ENCODE results near the gene SIRT6.

GRCh38 chr19:4217429-4218264, 35.3 kb upstream of the SIRT6 start:
- TF ChIP-seq CTCF (IDR thresholded peaks at IDR 0.05): no peak
- TF ChIP-seq EZH2 (IDR thresholded peaks at IDR 0.05; ENCODE audit: borderline replicate concordance, insufficient read depth, low read depth, low read length, poor library complexity, severe bottlenecking): no peak
